Hippocampal formation (tissue), 2 donors: ENCODE results near the gene HOXC12.

Experiments
- DNase-seq, 2 donors: peaks; one replicate each; lab custom pipeline; 2025; lab: John Stamatoyannopoulos, UW

HOXC12 gene

DNA sequence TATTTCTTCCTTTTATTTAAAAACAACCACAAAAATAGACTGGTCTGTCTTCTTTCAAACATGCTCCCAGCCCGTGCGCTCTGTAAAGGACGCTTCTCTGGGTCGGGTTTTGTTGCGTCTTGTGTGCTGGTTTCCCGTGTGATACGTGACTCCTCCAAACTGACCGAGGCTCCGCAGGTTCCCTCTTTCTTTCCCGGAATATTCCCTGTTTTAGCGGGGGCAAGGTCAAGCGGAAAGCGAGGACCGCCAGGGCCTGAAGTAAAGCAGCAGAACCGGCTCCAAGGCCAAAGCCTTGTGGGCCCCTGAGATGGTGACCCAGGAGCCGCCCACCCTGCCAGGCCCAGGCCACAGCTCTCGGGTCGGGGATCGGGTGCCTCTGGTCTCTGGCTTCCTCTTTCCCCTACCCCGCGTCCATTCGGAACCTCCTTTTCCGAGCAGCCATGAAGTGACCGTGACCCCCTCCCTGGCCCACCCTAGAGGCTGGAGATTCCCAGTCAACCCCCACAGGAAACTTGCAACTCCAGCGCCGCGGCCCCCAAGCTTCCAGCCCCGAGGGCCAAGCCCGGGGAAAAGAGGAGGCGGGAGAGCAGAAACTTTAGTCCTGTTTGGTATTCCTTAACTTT, 29.4 kb downstream of the HOXC12 start:
- no peak for DNase-seq

DNA sequence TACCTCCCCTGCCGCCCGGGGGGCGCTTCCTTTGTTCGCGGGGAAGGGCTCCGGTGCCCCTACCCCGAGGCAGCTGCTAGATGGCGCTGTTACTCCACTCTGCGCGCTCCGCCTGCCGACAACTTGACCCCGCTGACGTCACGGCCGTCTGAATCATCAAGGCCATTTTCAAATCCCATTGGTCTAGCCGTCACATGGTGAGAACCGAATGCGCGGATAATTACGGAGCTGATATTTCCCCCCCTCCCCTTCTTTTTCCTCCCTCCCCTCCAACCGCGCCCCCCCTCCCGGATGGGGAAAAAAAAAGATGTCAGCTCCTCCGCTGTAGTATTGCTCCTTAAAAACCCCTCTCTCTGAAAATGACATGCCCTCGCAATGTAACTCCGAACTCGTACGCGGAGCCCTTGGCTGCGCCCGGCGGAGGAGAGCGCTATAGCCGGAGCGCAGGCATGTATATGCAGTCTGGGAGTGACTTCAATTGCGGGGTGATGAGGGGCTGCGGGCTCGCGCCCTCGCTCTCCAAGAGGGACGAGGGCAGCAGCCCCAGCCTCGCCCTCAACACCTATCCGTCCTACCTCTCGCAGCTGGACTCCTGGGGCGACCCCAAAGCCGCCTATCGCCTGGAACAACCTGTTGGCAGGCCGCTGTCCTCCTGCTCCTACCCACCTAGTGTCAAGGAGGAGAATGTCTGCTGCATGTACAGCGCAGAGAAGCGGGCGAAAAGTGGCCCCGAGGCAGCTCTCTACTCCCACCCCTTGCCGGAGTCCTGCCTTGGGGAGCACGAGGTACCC, 30.4 kb downstream of the HOXC12 start, which contains the start of gene HOXC10:
TSS of gene HOXC10 (plus strand) at position 246 of the 791 bp plus-strand sequence. CDS start at position 360, 114 bp downstream.
- DNase-seq: peak in 1 of 2 donors; percentile 3

DNA sequence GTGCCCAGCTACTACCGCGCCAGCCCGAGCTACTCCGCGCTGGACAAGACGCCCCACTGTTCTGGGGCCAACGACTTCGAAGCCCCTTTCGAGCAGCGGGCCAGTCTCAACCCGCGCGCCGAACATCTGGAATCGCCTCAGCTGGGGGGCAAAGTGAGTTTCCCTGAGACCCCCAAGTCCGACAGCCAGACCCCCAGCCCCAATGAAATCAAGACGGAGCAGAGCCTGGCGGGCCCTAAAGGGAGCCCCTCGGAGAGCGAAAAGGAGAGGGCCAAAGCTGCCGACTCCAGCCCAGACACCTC, 30.9 kb downstream of the HOXC12 start:
- no peak for DNase-seq

DNA sequence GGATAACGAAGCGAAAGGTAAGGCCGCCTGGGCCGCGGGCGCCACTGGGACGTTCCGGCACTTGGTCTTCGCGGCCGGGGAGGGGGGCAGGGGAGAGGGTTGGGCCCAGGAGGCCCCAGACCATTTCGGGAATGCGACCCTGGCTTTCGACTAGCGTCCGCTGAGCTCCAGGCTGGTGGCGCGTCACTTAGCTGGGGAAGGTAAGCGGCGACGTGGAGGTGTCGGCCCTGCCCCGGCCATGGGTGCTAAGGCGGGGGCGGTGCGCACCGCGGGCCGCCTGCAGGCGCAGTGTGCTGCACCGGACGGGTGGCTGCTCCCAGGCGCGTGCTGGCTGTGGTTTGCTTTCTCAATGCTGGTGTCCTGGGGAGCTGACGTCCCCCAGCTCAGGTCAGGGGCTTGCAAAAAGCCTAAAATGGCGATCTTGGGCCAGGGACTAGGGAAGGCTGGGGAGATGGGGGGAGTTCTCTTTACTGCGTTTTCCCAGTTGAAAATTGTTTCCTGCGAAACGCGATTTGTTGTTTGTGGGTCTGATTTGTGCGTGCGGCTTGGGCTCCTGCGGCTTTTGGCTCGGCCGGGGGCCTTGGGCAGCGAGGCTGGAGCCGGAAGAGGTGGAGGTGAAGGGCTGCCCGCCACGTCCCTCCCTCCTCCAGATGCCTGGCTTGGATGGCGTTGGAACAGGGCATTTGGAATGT, 31.4 kb downstream of the HOXC12 start:
- DNase-seq: no peak

DNA sequence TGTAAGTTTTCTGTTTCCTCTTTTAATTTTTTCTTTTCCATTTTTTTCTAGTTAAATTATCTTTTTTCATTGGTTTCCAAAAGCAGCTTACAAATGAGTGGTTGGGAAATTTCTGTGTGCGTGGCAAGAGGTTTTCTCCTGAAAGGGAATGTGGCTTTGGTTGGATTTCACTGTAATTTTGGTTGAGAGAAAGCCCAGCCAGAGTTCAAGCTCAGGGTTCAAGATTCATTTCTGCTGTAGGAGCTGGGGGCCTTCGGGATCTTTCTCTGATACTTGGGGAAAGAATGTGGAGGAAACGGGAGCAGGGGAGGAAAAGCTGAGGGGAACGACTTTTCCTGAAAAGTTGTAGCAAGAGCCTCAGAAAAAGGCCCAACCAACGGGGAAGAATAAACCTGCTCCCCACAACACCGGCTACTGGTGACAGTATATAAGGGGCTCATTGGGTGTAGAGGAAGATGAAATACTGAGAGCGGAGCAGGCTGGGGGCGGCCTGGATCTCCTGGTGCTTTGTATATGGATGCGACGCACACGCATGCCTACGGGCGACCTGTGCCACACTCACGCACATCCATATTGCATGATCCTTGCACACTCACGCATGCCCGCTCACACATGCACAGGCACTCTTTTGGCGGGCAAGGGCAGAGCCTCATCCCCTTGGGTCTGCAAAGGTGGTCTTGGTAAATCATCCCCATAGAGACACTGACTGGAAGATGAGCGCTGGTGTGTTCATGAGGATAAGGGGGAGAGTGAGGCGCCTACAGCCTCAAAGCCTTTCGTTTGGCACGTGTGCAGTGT, 32.2 kb downstream of the HOXC12 start:
- DNase-seq: no peak

DNA sequence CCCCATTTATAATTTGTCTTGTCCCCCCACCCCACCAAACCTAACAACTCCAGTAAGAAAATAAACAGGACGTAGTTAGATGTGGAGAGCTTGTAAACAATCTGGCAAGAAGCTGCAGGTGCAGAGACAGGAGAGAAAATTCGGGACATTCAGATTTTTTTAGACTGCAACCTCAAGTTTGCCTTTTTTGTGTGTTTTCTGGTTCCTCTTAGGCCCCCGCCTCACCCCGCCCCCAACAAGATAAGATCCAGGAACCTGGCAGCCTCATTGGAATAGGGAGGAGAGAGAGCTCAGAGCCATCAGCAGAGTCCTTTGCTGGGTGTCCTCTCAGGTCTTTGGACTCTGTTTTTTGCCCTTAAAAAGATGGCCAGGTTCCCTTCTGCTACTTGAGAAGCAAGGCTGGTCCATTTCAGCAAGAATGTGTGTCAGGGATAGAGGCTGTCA, 33.1 kb downstream of the HOXC12 start:
- no peak for DNase-seq

DNA sequence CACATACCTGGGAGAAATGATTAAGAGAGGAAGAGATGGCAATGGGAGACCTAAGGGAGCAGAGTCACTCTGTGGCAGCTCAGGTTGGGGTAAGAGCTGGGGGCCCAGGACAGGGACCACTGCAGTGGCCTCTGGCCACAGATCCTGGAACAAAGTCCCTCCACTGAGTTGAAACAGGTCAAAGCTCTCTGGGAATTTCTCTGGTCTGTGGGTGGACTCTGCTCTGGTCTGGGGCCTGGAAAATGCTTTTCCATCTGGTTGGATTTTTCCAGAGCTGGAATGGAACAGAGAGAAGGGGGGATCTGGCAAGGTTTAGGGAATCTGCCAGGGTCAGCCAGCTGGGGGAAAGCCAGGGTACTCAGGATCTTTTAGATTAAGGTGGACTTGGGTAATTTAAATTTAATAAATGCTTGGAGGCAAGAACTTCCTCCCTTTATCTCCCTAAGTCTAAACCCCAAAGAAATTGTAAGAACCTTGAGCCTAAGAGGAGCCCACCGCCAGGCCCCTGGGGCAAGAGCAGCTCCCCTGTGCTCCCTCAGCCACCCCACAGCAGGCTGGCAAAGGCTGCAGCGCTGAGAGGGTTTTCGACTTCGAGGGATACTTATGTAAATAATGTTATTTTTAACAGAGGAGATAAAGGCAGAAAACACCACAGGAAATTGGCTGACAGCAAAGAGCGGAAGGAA, 34.0 kb downstream of the HOXC12 start:
- no peak for DNase-seq

DNA sequence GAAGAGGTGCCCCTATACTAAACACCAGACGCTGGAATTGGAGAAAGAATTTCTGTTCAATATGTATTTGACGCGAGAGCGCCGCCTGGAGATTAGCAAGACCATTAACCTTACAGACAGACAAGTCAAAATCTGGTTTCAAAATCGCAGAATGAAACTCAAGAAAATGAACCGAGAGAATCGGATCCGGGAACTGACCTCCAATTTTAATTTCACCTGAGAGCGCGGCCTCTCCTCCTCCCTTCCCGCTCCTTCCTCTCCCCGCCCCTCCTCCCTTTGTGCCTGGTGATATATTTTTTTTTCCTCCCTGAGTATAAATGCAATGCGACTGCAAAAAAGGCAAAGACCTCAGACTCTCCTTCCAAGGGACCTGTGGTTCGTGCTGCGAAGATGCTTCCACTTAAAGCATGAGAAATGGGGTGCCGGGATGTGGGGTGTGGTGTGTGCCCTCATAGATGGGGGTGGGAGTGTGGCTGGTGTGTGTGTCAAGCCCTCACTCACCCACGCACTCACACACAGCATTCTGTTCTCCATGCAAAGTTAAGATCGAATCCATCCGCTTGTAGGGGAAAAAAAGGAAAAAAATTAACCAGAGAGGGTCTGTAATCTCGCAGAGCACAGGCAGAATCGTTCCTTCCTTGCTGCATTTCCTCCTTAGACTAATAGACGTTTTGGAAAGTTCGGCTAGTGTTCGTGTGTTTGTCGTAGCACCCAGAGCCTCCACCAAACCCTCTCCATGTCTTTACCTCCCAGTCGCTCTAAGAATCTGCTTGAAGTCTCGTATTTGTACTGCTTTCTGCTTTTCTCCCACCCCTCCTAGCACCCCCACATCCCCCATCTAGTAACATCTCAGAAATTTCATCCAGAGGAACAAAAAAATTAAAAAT, 34.8 kb downstream of the HOXC12 start:
- peak in 1 of 2 donors; percentile 3 for DNase-seq

DNA sequence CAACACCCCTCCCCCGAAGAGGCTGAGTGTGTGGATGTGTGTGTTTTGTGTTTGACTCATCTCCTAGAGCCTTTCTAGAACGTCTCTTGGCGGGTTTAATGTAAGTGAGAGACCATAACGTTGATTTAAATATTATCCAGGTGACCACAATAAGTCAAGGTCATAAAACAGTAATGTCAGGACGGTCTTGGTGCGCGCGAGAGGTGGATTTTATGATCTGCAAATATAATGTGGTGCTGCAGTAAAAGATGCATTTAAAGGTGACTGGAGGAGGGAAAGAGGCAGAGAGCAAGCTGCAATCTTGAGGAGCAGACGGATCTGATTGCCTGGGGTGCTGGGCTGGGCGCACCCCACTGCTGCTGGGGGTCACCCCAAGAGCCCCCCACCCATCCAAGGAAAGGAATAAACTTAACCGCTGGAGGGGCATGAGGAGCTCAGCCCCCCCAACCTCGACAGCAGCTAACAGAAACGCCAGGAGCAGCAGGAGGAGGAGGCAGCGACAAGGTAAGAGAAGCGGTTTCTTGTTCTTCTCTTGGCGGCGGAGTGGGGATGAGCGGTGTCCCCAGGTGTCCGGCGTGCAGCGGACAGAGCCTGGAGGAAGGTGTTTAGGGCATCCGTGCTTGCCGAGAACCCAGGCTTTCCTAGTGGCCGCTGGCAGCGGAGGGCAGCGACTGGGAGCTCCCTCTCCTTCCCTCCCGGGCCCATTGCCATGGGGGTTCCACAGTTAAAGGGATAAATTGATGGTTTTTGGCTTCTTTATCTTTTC, 35.8 kb downstream of the HOXC12 start:
- DNase-seq: no peak

DNA sequence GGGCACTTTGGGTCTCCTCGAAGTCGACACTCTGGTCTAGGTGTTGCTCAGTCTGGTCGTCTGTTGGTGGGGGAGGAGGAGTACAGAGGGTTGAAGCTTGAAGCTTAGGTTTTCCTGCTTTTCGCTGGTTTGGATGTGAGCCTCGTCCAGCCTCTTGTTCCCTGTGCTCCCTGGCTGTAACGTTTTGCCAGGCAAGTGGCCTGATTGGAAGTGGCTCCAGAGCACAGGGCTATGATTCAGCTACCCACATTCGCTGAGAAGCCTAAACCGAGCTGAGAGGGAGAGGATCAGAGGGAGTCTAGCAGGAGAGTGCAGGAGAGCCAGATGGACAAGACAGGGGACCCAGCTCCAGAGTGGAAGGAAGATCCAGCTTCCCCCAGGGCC, 36.4 kb downstream of the HOXC12 start:
- no peak for DNase-seq

DNA sequence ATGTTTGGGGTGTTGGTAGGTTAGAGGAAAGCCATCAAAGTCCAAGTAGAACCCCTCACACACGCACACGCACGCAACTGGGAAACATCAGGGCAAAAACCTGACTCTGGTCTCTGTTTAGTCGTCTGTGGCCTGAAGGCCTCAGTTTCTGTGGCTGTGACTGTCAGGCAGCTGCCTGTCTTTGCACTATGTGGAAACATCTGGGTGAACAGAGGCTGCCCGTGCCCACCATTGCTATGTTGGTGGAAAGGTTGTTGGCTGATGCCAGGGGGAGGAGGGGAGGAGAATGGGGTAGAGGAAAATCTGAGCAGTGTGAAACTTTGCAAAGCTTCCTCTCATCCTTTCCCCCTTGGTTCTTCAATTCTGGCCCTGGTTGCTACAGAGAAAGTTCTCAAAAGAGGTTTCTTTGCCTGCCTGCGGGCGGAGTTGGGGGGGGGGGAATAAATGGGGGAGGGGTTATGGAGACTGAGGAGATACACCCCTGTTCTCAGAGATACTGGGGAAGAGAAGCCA, 37.7 kb downstream of the HOXC12 start:
- DNase-seq: no peak

DNA sequence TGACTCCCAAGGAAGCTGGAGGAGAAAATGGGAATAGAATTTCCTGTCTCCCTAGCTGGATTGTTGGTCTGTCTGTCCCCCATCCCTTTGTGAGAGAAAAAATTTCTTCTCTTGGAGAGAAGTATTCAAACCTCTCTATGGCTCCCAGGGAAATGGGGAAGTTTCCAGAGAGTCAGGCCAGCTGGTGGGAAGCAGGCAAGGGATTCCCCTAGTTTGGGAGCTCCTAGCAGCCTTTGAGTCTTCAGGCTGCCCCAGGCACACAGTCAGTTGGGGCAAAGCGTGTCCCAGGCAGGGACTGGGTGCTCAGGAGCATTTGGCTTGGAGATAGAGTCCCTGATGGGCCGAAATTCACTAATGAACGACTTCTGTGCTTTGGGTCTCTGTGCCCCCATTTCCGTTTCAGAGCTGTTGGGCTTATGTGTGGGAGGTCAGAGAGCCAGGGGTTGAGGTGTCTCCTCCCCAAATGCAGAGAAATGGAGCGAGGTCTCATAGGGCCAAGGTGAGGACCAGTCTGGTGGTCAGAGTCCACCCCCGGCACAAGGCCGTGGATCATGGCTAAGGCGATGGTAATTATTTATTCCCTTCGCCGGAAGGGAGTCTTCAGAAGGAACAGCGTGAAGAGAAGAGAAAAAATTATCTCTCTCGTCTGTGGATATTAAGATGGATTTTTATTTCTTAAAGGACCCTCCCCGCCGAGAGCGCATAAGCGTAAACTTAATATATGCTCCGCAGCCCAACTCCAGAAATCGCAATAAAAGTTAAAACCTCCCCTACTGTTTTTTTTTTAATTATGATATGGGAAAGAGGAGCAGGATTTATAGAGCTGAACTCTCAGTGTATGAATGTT, 38.7 kb downstream of the HOXC12 start:
- no peak for DNase-seq

DNA sequence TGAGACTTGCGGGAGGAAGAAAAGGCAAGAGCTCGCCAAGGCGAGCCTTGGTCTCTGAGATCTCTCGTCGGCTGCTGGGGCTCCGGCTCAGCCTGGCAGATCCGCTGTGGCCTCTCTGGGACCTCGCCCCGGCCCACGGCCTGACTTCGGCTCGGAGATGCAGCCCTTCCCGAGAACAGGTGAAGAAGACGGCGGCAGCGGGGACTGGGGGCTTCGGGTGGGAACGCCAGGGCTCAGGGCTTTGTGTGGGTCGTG, 39.2 kb downstream of the HOXC12 start:
- DNase-seq: no peak

DNA sequence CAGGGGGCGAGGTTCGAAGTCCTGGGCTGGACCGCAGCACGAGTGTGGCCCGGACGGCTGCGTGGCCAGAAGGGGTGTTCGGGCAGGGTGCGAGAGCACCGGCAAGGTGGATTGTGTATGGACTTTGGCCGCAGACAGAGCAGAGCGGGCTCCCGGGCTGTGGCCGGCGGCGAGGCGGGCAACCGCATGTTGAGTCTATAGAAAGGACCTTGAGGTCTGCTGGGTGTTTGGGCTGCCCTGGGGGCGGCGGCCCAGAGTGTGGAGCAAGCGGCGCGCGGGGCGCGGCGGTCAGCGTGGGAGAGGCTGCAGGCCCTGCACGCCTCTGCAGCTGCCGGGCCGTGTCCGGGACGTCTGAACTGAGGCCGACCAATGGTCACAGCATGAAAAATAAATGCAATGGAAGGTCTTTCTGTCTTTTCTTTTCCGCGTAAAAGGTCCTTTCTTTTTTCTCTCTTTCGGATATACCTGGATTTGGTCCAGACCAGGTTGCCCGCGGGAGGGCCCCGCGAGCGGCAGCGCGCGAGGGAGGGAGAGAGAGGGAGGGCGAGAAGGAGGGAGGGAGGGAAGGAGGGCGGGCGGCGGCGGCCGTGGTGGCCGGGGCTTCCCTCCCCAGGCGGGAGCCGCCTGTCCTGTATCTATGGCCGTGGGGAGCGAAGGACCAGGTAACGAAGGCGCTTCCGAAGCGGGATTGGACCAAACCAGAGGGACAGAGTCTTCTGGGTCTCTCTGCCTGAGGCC, 39.7 kb downstream of the HOXC12 start:
- no peak for DNase-seq

DNA sequence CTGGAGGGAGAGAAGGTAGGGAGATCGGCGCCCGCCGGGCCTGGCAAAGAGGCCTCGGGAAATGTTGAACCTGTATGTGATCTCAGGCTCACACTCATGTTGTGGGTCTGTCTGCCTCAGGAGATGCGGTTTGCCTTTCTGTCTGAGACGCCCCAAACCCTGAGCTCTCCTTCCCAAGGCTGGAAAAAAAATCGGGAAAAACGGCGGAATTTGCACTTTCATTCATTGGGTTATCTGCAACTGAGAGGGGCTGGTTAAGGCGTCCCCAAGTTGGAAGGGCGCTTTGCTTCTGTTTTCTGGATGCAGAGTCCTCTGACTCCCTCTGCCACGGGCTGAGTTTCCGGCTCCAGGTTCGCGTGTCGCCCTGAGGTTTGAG, 40.3 kb downstream of the HOXC12 start:
- DNase-seq: no peak

DNA sequence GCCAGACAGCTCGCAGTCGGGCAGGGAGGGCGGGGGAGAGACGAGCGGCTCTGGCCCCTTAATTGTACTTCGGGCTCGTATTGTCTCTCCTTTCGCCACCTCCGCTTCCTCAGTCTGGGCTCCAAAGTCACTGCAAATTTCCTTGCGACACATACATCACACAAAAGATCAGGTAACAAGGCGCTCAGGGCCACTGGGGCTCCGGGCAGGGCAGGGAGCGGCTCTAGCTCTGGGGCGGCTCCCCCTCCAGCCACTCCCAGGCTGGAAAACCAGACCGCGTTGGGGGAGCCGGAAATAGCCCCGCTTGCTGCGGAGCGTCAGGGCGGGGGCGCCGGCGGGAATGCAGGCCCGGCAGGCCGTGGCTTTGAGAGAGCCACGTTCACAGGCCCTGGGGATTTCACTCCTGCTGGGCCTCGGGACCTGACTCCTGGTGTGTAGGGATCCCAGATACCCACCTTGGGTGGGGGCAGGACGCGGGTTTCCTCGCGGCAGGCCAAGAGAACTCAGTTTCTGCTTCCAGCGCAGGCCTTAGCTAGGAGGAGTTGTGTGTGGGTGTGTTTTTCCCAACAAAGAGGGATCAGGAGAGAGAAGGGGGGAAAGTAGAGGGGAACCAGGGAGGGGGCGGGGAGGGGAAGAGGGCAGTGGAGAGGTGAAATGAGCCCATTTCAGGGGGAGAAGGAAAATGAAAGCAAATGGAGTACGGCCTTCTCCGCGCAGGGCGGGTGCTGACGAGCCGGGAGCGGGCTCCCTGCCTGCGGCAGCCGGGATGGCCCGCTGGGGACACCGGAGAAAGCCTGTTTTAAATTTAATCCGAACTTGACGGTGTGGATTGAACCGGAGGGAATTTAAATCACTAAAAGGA, 40.9 kb downstream of the HOXC12 start:
- DNase-seq: no peak
